Measurements from ENCODE around the gene PLET1.

GRCh38 chr11:112288021-112288420 is 27.4 kb upstream of the PLET1 start:
- TF ChIP-seq CTCF (conservative IDR thresholded peaks at IDR 0.05 in 1 of 2, IDR thresholded peaks at IDR 0.05 in 1 of 2; ENCODE audit: low read depth in 1 of 2, low read length in 2 of 2), result no peak
- TF ChIP-seq EZH2 (IDR thresholded peaks at IDR 0.05; ENCODE audit: low read length, missing control alignments), result no peak

Measured in fibroblast of lung (primary cell).